Measurements from ENCODE around the gene GTF2F2. TPM values are rescaled to one million over a fixed set of nuclear protein-coding genes. Genes with fewer than 3 reads are reported as not detected.

Gene GTF2F2
- total RNA-seq, 1 experiment from 2014 or later: 40.1 TPM

GRCh38 chr13:45224176-45224575 is 103.9 kb downstream of the GTF2F2 start (continued):
- no peak for TF ChIP-seq EZH2 (IDR thresholded peaks at IDR 0.05)

GRCh38 chr13:45225370-45225769 is 105.1 kb downstream of the GTF2F2 start:
- Histone ChIP-seq H2AFZ (ENCODE audit: low read depth, low read length, poor library complexity, severe bottlenecking) (no peak overlapping the region), H3K4me3 (replicated peaks in 1 of 2; ENCODE audit: low read depth in 1 of 2, low read length in 2 of 2) (no peak overlapping the region), H3K9me3 (ENCODE audit: control insufficient read depth in 1 of 2, insufficient read depth in 1 of 2, low read depth in 1 of 2, low read length in 2 of 2) (no peaks in the 10 kb centered on the region), H3K36me3 (ENCODE audit: control insufficient read depth in 1 of 2, insufficient read depth in 2 of 2, low read length in 2 of 2) (no peaks in the 10 kb centered on the region), H3K9ac (ENCODE audit: low read length) (no peak overlapping the region), H3K4me2 (ENCODE audit: low read length) (no peak overlapping the region), H3K27ac (ENCODE audit: low read depth, low read length) (no peak overlapping the region), H3K9me2 (ENCODE audit: insufficient read depth) (no peaks in the 10 kb centered on the region), H3K27me3 (ENCODE audit: insufficient read depth, low read length) (no peaks in the 10 kb centered on the region), H3K79me2 (ENCODE audit: insufficient read depth, low read length) (peaks cover 65% of the 10 kb centered on the region), H3K4me1 (ENCODE audit: control insufficient read depth in 1 of 2, insufficient read depth in 2 of 2, low read length in 2 of 2) (peaks cover 7 to 35% of the 10 kb centered on the region in 2 experiments), H4K20me1 (ENCODE audit: insufficient read depth) (no peaks in the 10 kb centered on the region)
- ChIA-PET POLR2A (no interaction called here), CTCF (no interaction called here), RAD21 (ENCODE audit: low non-redundant PET in 1 of 2, low total read pairs in 2 of 2, uncharacterized antibody in 2 of 2, unreplicated experiment in 2 of 2) (no interaction called here)
- DNase-seq (ENCODE audit: low read depth, low spot score) (no peak), ATAC-seq (no peak)
- intact Hi-C loops (cut with micrococcal nuclease): no loop called here
- no peak for TF ChIP-seq FOSL1 (IDR thresholded peaks at IDR 0.05; ENCODE audit: low read depth)
- TF ChIP-seq POLR2AphosphoS5 (IDR thresholded peaks at IDR 0.05; ENCODE audit: low read depth, low read length): no peak
- no TSS peak for BruUV-seq (replicated peaks)

- Histone ChIP-seq H3K4me3 (replicated peaks in 1 of 2; ENCODE audit: low read depth in 1 of 2, low read length in 2 of 2) (no peak overlapping the region), H3K27ac (ENCODE audit: low read depth, low read length) (no peak overlapping the region), H4K20me1 (ENCODE audit: insufficient read depth) (no peaks in the 10 kb centered on the region), H3K9ac (ENCODE audit: low read length) (no peak overlapping the region), H3K9me2 (ENCODE audit: insufficient read depth) (no peaks in the 10 kb centered on the region), H3K4me1 (ENCODE audit: control insufficient read depth in 1 of 2, insufficient read depth in 2 of 2, low read length in 2 of 2) (peaks cover under 1 to 29% of the 10 kb centered on the region in 2 experiments; a peak in 3 of 4 replicates), H3K79me2 (ENCODE audit: insufficient read depth, low read length) (peaks cover 58% of the 10 kb centered on the region), H3K36me3 (ENCODE audit: control insufficient read depth in 1 of 2, insufficient read depth in 2 of 2, low read length in 2 of 2) (no peaks in the 10 kb centered on the region), H3K4me2 (ENCODE audit: low read length) (no peak overlapping the region), H3K27me3 (ENCODE audit: insufficient read depth, low read length) (no peaks in the 10 kb centered on the region), H2AFZ (ENCODE audit: low read depth, low read length, poor library complexity, severe bottlenecking) (no peak overlapping the region), H3K9me3 (ENCODE audit: control insufficient read depth in 1 of 2, insufficient read depth in 1 of 2, low read depth in 1 of 2, low read length in 2 of 2) (no peaks in the 10 kb centered on the region)
- TF ChIP-seq CBX3 (IDR thresholded peaks at IDR 0.05; ENCODE audit: low read depth): no peak
- no peak for TF ChIP-seq ZNF274 (IDR thresholded peaks at IDR 0.05; ENCODE audit: low read depth, low read length)
- TF ChIP-seq ATF3 (IDR thresholded peaks at IDR 0.05): no peak
- TF ChIP-seq CEBPB (IDR thresholded peaks at IDR 0.05; ENCODE audit: low read depth): no peak
- no peak for TF ChIP-seq RAD21 (IDR thresholded peaks at IDR 0.05; ENCODE audit: low read depth)
- TF ChIP-seq FOSL1 (IDR thresholded peaks at IDR 0.05; ENCODE audit: low read depth): no peak
- TF ChIP-seq REST (IDR thresholded peaks at IDR 0.05; ENCODE audit: low read depth): no peak
- TF ChIP-seq EGR1 (IDR thresholded peaks at IDR 0.05; ENCODE audit: low read depth): no peak
- no peak for TF ChIP-seq POLR2AphosphoS5 (IDR thresholded peaks at IDR 0.05; ENCODE audit: low read depth, low read length)
- TF ChIP-seq POLR2A (IDR thresholded peaks at IDR 0.05; ENCODE audit: borderline replicate concordance, extremely low read depth, insufficient read depth, insufficient read length): no peak
- TF ChIP-seq SIN3A (IDR thresholded peaks at IDR 0.05; ENCODE audit: low read depth): no peak
- TF ChIP-seq ZFX (IDR thresholded peaks at IDR 0.05): no peak
- no peak for TF ChIP-seq CTCF (IDR thresholded peaks at IDR 0.05 in 2 of 3, conservative IDR thresholded peaks at IDR 0.05 in 1 of 3; ENCODE audit: borderline replicate concordance in 1 of 3, insufficient read depth in 1 of 3, low read depth in 2 of 3, low read length in 2 of 3)
- TF ChIP-seq TCF7L2 (IDR thresholded peaks at IDR 0.05; ENCODE audit: borderline replicate concordance, extremely low read depth, insufficient read depth, insufficient read length): no peak
- no peak for TF ChIP-seq SP1 (IDR thresholded peaks at IDR 0.05; ENCODE audit: low read depth)
- CTCF ChIA-PET: no interaction called here
- DNase-seq (ENCODE audit: low read depth, low spot score) (no peak), ATAC-seq (no peak)
- no TSS peak for BruUV-seq (replicated peaks)
- RAD21 ChIA-PET (ENCODE audit: low non-redundant PET in 1 of 2, low total read pairs in 2 of 2, uncharacterized antibody in 2 of 2, unreplicated experiment in 2 of 2): no interaction called here
- intact Hi-C loops (cut with micrococcal nuclease): no loop called here
- POLR2A ChIA-PET: no interaction called here
Measured at GRCh38 chr13:45226024-45226423, 105.7 kb downstream of the GTF2F2 start.

Measured in HCT116 (cell line).